ENCODE measurements around the gene TMEM53. TPM values are rescaled to one million over a fixed set of nuclear protein-coding genes. Genes with fewer than 3 reads are reported as not detected.

Gene TMEM53
- total and polyA plus RNA-seq, 2 of the 8 experiments (the other 6 are each of a cell fraction or from before 2014, with no cell fraction given), result 6.7 to 27.9 TPM

DNA sequence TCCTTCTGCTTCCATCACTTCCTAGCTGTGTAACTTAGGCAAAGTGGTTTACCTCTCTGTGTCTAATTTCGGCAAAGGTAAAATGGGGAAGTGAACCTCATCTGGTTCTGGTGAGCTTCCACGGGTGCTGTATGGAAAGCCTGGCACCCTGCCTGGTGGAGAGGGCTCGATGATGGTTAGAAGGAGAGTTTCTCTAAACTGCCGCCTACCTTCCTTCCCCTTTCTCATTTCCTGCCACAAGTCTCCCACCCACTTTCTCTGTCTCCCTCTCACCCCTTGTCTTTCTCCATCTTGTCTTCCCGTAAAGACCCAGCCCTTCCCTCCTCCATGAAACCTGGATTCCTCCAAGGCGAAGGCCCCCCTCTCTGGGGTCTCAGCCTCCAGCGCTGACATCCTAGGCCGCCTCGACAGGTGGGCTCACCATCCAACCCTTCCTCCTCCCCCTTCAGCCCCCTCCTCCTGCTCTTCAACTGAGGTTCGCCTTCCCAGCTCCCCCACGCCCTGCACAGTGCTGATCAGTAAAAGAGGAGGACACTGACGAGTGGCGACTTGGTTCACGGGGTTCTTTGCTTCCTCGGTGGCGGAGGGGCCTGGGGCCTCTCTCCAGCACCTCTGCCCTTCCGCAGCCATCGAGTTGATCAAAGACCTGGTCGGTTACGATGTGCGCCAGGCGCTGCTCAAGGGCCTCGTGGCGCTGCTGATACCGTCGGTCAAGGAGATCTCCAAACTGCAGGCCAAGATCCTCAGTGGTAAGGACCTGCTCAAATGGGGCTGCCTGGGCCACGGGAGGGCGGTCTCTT, 49.4 kb upstream of the TMEM53 start (continued):
- TF ChIP-seq, protein P1, sequence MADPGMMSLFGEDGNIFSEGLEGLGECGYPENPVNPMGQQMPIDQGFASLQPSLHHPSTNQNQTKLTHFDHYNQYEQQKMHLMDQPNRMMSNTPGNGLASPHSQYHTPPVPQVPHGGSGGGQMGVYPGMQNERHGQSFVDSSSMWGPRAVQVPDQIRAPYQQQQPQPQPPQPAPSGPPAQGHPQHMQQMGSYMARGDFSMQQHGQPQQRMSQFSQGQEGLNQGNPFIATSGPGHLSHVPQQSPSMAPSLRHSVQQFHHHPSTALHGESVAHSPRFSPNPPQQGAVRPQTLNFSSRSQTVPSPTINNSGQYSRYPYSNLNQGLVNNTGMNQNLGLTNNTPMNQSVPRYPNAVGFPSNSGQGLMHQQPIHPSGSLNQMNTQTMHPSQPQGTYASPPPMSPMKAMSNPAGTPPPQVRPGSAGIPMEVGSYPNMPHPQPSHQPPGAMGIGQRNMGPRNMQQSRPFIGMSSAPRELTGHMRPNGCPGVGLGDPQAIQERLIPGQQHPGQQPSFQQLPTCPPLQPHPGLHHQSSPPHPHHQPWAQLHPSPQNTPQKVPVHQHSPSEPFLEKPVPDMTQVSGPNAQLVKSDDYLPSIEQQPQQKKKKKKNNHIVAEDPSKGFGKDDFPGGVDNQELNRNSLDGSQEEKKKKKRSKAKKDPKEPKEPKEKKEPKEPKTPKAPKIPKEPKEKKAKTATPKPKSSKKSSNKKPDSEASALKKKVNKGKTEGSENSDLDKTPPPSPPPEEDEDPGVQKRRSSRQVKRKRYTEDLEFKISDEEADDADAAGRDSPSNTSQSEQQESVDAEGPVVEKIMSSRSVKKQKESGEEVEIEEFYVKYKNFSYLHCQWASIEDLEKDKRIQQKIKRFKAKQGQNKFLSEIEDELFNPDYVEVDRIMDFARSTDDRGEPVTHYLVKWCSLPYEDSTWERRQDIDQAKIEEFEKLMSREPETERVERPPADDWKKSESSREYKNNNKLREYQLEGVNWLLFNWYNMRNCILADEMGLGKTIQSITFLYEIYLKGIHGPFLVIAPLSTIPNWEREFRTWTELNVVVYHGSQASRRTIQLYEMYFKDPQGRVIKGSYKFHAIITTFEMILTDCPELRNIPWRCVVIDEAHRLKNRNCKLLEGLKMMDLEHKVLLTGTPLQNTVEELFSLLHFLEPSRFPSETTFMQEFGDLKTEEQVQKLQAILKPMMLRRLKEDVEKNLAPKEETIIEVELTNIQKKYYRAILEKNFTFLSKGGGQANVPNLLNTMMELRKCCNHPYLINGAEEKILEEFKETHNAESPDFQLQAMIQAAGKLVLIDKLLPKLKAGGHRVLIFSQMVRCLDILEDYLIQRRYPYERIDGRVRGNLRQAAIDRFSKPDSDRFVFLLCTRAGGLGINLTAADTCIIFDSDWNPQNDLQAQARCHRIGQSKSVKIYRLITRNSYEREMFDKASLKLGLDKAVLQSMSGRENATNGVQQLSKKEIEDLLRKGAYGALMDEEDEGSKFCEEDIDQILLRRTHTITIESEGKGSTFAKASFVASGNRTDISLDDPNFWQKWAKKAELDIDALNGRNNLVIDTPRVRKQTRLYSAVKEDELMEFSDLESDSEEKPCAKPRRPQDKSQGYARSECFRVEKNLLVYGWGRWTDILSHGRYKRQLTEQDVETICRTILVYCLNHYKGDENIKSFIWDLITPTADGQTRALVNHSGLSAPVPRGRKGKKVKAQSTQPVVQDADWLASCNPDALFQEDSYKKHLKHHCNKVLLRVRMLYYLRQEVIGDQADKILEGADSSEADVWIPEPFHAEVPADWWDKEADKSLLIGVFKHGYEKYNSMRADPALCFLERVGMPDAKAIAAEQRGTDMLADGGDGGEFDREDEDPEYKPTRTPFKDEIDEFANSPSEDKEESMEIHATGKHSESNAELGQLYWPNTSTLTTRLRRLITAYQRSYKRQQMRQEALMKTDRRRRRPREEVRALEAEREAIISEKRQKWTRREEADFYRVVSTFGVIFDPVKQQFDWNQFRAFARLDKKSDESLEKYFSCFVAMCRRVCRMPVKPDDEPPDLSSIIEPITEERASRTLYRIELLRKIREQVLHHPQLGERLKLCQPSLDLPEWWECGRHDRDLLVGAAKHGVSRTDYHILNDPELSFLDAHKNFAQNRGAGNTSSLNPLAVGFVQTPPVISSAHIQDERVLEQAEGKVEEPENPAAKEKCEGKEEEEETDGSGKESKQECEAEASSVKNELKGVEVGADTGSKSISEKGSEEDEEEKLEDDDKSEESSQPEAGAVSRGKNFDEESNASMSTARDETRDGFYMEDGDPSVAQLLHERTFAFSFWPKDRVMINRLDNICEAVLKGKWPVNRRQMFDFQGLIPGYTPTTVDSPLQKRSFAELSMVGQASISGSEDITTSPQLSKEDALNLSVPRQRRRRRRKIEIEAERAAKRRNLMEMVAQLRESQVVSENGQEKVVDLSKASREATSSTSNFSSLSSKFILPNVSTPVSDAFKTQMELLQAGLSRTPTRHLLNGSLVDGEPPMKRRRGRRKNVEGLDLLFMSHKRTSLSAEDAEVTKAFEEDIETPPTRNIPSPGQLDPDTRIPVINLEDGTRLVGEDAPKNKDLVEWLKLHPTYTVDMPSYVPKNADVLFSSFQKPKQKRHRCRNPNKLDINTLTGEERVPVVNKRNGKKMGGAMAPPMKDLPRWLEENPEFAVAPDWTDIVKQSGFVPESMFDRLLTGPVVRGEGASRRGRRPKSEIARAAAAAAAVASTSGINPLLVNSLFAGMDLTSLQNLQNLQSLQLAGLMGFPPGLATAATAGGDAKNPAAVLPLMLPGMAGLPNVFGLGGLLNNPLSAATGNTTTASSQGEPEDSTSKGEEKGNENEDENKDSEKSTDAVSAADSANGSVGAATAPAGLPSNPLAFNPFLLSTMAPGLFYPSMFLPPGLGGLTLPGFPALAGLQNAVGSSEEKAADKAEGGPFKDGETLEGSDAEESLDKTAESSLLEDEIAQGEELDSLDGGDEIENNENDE (IDR thresholded peaks at IDR 0.05; ENCODE audit: insufficient replicate concordance, low read length), result no peak
- TF ChIP-seq EZH2 (IDR thresholded peaks at IDR 0.05; ENCODE audit: low read depth, low read length, severe bottlenecking) (no peak), JUN (IDR thresholded peaks at IDR 0.05; ENCODE audit: low read depth, low read length) (no peak), CBX5 (IDR thresholded peaks at IDR 0.05; ENCODE audit: low read depth, low read length) (no peak), SUZ12 (IDR thresholded peaks at IDR 0.05; ENCODE audit: low read length) (no peak), SP2 (IDR thresholded peaks at IDR 0.05; ENCODE audit: low read length) (no peak), SRF (IDR thresholded peaks at IDR 0.05; ENCODE audit: low read depth, low read length) (no peak), RXRA (IDR thresholded peaks at IDR 0.05; ENCODE audit: insufficient read depth, low read depth, low read length) (no peak), KDM5A (IDR thresholded peaks at IDR 0.05; ENCODE audit: low read length) (no peak)

All from H1 (cell line).